HEK293 (cell line): ENCODE measurements around the gene SKIC8.

ENCODE experiments used
- CTCF ChIA-PET: fragments of 350-600 bp; formaldehyde crosslinking; extraction: SDS; loops from one replicate; lab custom pipeline; 2021; ENCODE audit warnings: antibody characterized with exemption; lab: Yijun Ruan, JAX
- POLR2A ChIA-PET: fragments of 300-600 bp; formaldehyde crosslinking; extraction: SDS; loops from one replicate; lab custom pipeline; 2020; ENCODE audit warnings: antibody characterized with exemption, inconsistent platforms; lab: Yijun Ruan, JAX
- H3K27ac ChIP-seq: fragments of 200-500 bp; sonication (Bioruptor generic); 2 replicates; pipeline ENCODE4 v1.5.1; 2014; ENCODE audit warnings: low read depth, low read length, control low read depth, inconsistent platforms; ENCODE audit errors: extremely low read depth
- H3K36me3 ChIP-seq, 2 experiments: fragments of 200-500 bp in 1 of 2; sonication (Bioruptor generic) in 1 of 2; 1 replicate in 1 of 2; 2 replicates in 1 of 2; pipeline ENCODE4 v1.5.1; 2014 to 2017; ENCODE audit warnings: inconsistent platforms in 2 of 2, low read length in 2 of 2; ENCODE audit not compliant: control insufficient read depth in 2 of 2, insufficient read depth in 1 of 2
- H3K4me1 ChIP-seq: fragments of 200-500 bp; sonication (Bioruptor generic); 2 replicates; pipeline ENCODE4 v1.5.1; 2014; ENCODE audit warnings: mild to moderate bottlenecking, low read length, inconsistent platforms; ENCODE audit not compliant: control insufficient read depth, insufficient read depth
- H3K4me3 ChIP-seq: 2 replicates; pipeline ENCODE4 v1.5.1; 2011; ENCODE audit warnings: low read depth, mild to moderate bottlenecking, control low read depth, low read length, moderate library complexity
- H3K9me3 ChIP-seq: fragments of 200-500 bp; sonication (Bioruptor generic); 2 replicates; pipeline ENCODE4 v1.5.1; 2014; ENCODE audit warnings: low read depth, low read length, inconsistent platforms; ENCODE audit not compliant: control insufficient read depth, insufficient read depth
- AEBP2 ChIP-seq: fragments of 450-650 bp; formaldehyde crosslinking; IDR thresholded peaks from 2 replicates; pipeline ENCODE4 v1.5.1; 2016; ENCODE audit warnings: missing biosample characterization, missing genetic modification characterization, borderline replicate concordance
- OVOL3 ChIP-seq: fragments of 450-650 bp; formaldehyde crosslinking; IDR thresholded peaks from 2 replicates; pipeline ENCODE4 v1.5.1; 2016; ENCODE audit warnings: missing biosample characterization, missing genetic modification characterization
- PRDM10 ChIP-seq: fragments of 450-650 bp; formaldehyde crosslinking; IDR thresholded peaks from 2 replicates; pipeline ENCODE4 v1.5.1; 2016; ENCODE audit warnings: missing biosample characterization, missing genetic modification characterization
- TSHZ1 ChIP-seq: fragments of 450-650 bp; formaldehyde crosslinking; IDR thresholded peaks from 2 replicates; pipeline ENCODE4 v1.5.1; 2016; ENCODE audit warnings: missing biosample characterization, missing genetic modification characterization, borderline replicate concordance
- ZNF148 ChIP-seq: fragments of 450-650 bp; formaldehyde crosslinking; IDR thresholded peaks from 2 replicates; pipeline ENCODE4 v1.5.0; 2017; ENCODE audit warnings: missing biosample characterization, missing genetic modification characterization, borderline replicate concordance
- ZNF175 ChIP-seq: fragments of 450-650 bp; formaldehyde crosslinking; IDR thresholded peaks from 2 replicates; pipeline ENCODE4 v1.5.1; 2016; ENCODE audit warnings: missing biosample characterization, missing genetic modification characterization
- ZNF544 ChIP-seq: fragments of 450-650 bp; formaldehyde crosslinking; IDR thresholded peaks from 2 replicates; pipeline ENCODE4 v1.5.0; 2017; ENCODE audit warnings: missing biosample characterization, missing genetic modification characterization
- ZSCAN4 ChIP-seq: fragments of 450-650 bp; formaldehyde crosslinking; IDR thresholded peaks from 2 replicates; pipeline ENCODE4 v1.5.1; 2017; ENCODE audit warnings: missing biosample characterization, missing genetic modification characterization
- ZXDB ChIP-seq: fragments of 450-650 bp; formaldehyde crosslinking; IDR thresholded peaks from 2 replicates; pipeline ENCODE4 v1.5.1; 2016; ENCODE audit warnings: missing biosample characterization, missing genetic modification characterization

The SKIC8 gene

GRCh38 chr15:78264304-78265136 is 34.9 kb downstream of the SKIC8 start, which contains the start of gene DNAJA4:
DNAJA4 (plus strand) TSS chr15:78264562; CDS start chr15:78264764, 202 bp downstream.
- ChIA-PET POLR2A (no interaction called here), CTCF (no interaction called here)
- no peaks in the 10 kb centered on the region for H3K9me3 ChIP-seq
- TF ChIP-seq AEBP2 (tag by site-specific recombination): no peak
- TF ChIP-seq ZSCAN4 (tag by site-specific recombination): no peak
- H3K4me1 ChIP-seq: no peaks in the 10 kb centered on the region
- no peak within 1 kb of the TSS for H3K27ac ChIP-seq
- H3K36me3 ChIP-seq: no peaks in the 10 kb centered on the region
- H3K4me3 ChIP-seq: no peak within 1 kb of the TSS

- H3K4me3 ChIP-seq: no peak overlapping the region
- no peaks in the 10 kb centered on the region for H3K36me3 ChIP-seq
- H3K27ac ChIP-seq: no peak overlapping the region
- TF ChIP-seq ZNF544 (tag by site-specific recombination): no peak
- TF ChIP-seq PRDM10: no peak
- TF ChIP-seq ZXDB (tag by site-specific recombination): no peak
- TF ChIP-seq ZNF175 (tag by site-specific recombination): no peak
- no peak for TF ChIP-seq TSHZ1 (tag by site-specific recombination)
- no peak for TF ChIP-seq OVOL3 (tag by site-specific recombination)
- TF ChIP-seq ZNF148 (tag by site-specific recombination): no peak
- ChIA-PET POLR2A (no interaction called here), CTCF (no interaction called here)
- H3K9me3 ChIP-seq: no peaks in the 10 kb centered on the region
- no peaks in the 10 kb centered on the region for H3K4me1 ChIP-seq
Observed at GRCh38 chr15:78263907-78264303, 35.5 kb downstream of the SKIC8 start.
